GM18511 (cell line): ENCODE data around the gene KCTD2.
"Not testable (repeated sequence)": the region's sequence is repeated elsewhere in the genome, so short reads cannot be mapped to it uniquely, and the experiment has no call there.

ENCODE experiments used
- ATAC-seq: cut with Tn5 transposase; IDR thresholded peaks from one replicate; pipeline ENCODE4 v1.9.1; 2021; ENCODE audit warnings: mild to moderate bottlenecking, moderate library complexity; ENCODE audit not compliant: unreplicated experiment

The KCTD2 gene

DNA sequence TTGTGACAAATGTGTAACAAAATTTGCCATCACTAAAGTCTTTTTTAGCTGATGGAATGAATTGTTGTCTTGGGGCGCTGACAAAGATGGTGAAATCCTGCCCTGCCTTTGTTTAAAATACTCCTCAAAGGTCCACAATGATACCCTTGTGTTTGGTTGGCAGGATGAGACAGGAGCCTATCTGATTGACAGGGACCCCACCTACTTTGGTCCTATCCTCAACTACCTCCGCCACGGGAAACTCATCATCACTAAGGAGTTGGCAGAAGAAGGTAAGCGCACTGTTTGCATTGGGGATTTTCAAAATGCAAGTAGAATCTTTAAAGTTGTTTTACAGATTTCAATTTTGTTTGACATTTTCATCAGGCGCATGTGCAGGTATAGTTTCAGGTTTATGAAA is 2.0 kb downstream of the KCTD2 start:
- ATAC-seq: no peak

DNA sequence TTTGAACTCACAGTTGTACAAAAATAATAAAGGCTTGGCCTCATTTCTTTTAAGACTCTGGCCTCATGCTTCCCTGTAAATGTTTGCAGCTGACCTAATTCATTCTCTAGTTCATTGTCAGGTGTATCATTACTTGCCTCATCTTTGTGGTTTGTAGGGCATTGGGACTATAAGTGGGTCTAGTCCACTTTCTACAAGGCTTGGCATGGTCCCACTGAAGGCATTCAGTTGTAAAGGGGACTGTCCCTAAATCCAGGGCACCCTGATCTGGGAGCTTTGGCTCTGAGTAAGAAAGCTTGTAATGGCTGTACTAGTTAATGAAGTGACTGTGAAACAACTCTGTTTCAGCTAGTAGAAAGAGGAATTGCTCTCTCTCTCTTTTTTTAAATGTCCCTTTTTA is 2.7 kb downstream of the KCTD2 start:
- no peak for ATAC-seq

DNA sequence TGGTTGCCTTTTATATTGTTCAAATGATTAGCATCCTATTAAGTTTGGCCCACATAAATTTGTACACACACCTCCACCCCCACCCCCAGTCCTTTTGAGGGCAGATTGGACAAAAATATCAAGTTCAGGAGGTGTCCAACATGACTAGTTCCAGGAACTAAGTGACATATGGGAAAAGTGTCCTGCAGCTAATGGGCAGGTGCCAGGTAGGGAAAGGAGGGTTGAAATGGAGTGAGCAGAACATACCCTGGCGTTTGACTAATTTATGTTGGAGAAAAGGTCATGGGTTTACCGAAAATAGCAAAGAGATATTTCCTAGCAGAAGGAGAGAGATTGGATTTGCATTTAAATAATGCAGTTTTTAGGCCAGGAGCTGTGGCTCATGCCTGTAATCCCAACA is 4.9 kb downstream of the KCTD2 start:
- no peak for ATAC-seq

GRCh38 chr17:75059369-75060345 is 12.6 kb downstream of the KCTD2 start:
- no peak for ATAC-seq

GRCh38 chr17:75060434-75061054 is 13.5 kb downstream of the KCTD2 start:
- ATAC-seq: no peak

- ATAC-seq: no peak
Observed at GRCh38 chr17:75061055-75061438, 14.0 kb downstream of the KCTD2 start.

GRCh38 chr17:75061618-75062017 is 14.6 kb downstream of the KCTD2 start:
- no peak for ATAC-seq

DNA sequence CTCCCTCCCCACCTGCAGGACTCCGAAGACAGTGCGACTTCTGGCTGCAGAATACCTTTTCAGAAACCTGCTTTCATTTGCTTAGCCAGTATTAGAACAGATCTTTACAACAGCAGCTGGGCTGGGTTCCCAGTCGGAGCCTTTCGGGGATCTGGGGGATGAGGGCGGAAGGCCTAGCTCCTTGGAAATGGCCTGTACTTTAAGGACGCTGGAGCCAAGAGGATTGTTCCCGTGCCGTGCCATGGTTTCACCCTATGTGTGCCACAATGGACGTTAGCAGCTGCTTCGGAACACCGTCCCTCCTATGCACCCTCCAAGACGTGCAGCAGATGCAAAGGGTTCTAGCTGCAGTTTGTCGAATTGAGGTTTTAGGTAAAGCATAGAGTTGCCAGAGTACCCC is 16.2 kb downstream of the KCTD2 start:
- no peak for ATAC-seq

DNA sequence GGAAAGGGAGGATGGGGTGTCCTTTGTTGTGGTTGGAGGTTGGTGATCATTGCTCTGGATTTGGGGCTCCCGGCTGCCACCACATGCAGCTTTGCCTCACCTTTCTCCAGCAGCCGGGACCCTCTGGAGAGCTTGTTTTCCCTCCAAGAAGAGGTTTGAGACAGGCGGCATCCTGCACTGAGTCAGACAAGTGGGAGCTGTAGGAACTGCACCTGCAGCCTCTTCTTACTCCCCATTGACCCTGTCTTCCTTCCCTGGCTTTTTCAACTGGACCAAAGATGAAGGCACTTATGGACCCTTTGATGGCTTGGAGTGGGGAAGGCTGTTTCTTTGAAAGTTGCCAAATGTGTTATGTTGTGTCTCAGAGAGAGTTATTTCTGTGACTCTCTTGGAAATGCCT is 16.6 kb downstream of the KCTD2 start:
- ATAC-seq: no peak

DNA sequence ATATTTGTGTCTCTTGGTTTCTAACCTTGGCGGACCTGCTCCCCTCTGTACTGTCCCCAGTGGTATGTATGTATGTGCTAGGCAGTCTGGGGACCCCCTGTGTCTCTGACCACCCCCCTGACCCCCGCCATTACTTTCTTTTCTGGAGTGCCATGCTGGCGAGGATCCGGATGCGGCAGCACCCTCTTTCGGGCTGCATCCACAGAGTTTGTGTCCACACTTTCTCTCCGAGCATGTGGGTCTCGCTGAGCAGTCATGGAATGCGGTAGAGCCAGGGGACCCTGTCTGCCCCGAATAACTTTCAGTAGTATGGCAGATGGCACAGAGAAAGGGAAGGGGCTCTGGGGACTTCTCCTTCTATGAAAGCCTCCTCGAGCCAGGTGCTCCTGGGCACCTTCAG is 17.0 kb downstream of the KCTD2 start:
- ATAC-seq: no peak

- ATAC-seq: no peak
Observed at GRCh38 chr17:75064460-75064859, 17.4 kb downstream of the KCTD2 start.

- no peak for ATAC-seq
Observed at GRCh38 chr17:75064867-75065561, 18.0 kb downstream of the KCTD2 start.

- no peak for ATAC-seq
Observed at GRCh38 chr17:75065562-75066151, 18.6 kb downstream of the KCTD2 start.

DNA sequence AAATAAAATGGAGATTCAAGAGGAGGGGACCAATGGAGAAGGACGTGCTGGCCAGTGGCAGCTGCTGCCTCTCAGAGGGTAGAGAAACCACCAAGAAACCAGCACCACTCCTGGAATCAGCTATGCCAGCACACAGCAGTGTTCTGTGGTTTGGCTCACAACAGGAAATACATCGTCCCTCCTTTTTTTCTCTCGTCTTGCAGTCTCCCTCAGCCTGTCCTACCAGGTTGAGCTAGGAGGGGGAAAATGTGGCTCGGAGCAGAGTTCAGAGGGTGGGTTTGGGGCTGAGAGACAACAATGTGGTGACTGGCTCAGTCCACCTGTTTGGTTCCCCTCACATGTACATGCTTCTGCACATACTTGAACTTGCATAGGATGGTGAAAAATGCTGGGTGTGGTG is 20.8 kb downstream of the KCTD2 start:
- no peak for ATAC-seq

DNA sequence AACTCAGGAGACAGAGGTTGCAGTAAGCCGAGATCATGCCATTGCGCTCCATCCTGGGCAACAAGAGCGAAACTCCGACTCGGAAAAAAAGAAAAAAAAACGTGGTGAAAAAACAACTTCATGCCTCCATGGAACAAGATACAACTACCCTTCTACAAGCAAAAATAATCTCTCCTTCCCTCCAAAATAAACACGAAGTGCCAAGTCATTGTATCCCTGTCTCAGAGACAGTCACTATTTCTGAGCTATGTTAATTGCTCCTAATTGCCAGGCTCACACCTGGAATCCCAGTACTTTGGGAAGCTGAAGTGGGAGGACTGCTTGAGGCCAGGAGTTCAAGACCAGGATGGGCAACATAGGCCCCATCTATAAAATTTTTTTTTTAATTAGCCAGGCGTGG is 21.7 kb downstream of the KCTD2 start:
- no peak for ATAC-seq

DNA sequence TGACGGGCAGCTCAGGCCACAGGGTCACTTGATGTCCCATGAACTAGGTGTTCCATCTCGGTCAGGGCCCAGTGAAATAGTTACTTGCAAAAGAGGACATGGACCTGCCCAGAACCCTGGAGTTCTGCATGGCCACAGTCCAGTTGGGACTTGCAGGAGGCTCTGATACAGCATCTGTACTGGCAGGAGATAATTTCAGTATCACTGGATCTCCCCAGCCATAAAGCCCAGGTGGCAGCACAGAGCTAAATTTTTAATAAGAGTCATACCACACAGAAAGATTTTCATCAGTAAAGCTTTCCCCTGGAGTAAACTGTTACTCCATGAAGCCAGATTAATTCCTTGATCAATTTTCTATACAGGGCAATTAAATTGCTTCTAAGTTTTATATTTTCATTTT is 22.8 kb downstream of the KCTD2 start:
- no peak for ATAC-seq

DNA sequence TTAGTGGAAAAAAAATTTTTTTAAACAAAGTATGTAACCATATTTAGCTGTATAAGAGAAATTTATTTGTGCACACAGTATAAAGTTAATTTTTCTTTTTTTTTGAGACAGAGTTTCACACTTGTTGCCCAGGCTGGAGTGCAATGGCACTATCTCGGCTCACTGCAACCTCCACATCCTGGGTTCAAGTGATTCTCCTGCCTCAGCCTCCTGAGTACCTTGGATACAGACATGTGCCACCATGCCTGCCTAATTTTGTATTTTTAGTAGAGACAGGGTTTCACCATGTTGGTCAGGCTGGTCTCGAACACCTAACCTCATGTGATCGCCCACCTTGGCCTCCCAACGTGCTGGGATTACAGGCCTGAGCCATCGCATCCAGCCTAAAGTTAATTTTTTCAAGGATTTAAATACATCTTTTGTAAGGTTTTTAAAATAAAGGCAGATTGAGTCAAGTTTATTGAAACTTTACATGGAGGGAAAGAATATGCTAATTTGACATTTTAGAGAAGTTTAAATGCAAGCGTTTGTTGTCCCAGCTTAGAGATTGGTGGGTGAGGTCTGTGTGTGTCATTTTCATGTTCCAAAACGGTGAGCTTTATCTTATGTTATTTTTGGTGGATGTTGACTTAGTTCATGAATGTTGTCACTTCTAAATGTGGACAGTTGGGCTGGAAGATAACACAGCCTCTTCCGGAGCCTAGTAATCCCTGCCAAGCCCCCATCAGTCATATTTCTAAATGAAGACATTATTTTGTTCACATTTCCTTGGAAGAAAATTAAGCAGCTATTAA is 24.6 kb downstream of the KCTD2 start:
- ATAC-seq: not testable (repeated sequence)

DNA sequence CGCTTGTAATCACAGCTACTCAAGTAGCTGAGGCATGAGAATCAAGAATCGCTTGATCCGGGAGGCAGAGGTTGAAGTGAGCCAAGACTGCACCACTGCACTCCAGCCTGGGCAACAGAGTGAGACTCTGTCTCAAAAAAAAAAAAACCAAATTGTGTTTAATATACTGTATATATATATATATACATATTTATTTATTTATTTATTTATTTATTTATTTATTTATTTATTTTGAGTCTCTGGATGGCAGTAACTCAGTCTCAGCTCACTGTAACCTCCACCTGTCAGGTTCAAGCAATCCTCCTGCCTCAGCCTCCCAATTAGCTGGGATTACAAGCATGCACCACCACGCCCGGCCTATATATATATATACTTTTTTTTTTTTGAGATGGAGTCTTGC is 25.9 kb downstream of the KCTD2 start:
- ATAC-seq: not testable (repeated sequence)

DNA sequence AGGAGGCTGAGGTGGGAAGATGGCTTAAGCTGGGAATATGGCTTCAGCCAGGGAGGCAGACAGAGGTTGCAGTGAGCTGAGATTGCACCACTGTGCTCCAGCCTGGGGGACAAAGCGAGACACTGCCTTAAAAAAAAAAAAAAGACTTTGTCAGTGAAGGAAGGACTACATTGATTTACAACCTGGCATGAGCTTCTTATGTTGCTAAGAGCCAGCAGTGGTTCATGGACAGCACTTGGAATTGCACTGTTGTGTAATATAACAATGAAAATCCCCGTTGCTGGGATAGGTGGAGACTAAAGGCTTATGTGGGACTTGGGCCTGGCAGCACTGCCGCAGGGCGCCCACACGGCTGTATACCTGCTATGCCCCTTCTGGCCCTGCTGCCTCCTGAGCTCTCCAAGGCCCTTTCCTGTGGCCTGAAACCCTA is 26.6 kb downstream of the KCTD2 start:
- no peak for ATAC-seq

DNA sequence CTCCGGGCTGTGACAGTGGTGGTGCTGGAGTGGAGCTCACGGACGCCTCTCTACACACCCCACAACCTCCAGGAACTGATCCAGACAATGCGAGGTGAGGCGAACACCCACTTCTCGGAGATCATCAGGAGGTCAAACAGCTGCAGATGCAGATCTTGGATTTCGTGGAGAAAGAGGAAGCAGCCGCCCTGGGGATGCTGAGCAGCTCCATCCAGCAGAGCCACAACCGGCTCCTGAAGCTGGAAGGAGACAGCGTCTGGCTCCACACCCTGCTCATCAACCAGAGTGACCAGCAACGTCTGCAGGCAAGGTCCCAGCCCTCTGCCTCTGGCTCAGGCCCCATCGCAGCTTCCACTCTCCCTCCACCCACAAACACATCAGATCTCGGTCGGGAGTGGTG is 27.5 kb downstream of the KCTD2 start:
- ATAC-seq: no peak
